Prostate gland (tissue), 2 donors: ENCODE results near the gene ELOA. TPM values are rescaled to one million over a fixed set of nuclear protein-coding genes. Genes with fewer than 3 reads are reported as not detected.

Experiments
- DNase-seq: peaks from one replicate; pipeline ENCODE4 v3.0.0-alpha.2; 2019; ENCODE audit warnings: low spot score
- H3K27ac ChIP-seq, 2 donors: fragments of 200-600 bp; sonication (generic); 2 replicates each; pipeline ENCODE4 v1.5.1; 2017 to 2019
- H3K27me3 ChIP-seq: fragments of 200-600 bp; sonication (generic); replicated peaks from 2 replicates; pipeline ENCODE4 v1.5.1; 2019; ENCODE audit not compliant: insufficient read depth
- H3K36me3 ChIP-seq, 2 donors: fragments of 200-600 bp; sonication (generic); 1 replicate in 1 of 2; 2 replicates in 1 of 2; pipeline versions ENCODE4 v1.5.1 to v1.8.1; 2017 to 2019
- H3K4me1 ChIP-seq: fragments of 200-600 bp; sonication (generic); replicated peaks from 2 replicates; pipeline ENCODE4 v1.5.1; 2019
- H3K4me3 ChIP-seq, 2 donors: fragments of 200-600 bp; sonication (generic); 2 replicates each; pipeline ENCODE4 v1.5.1; 2017 to 2019
- H3K9me3 ChIP-seq: fragments of 200-600 bp; sonication (generic); 2 replicates; pipeline ENCODE4 v1.5.1; 2017
- POLR2A ChIP-seq: fragments of 450-650 bp; IDR thresholded peaks from one replicate; pipeline ENCODE4 v1.6.1; 2016; ENCODE audit warnings: antibody characterized with exemption, mild to moderate bottlenecking
- POLR2AphosphoS5 ChIP-seq: sonication (generic); formaldehyde crosslinking; IDR thresholded peaks from one replicate; pipeline ENCODE4 v1.6.1; 2017; ENCODE audit warnings: antibody characterized with exemption
- WGBS: methylation state at CpG from one replicate; pipeline ENCODE4 v1.1.5; 2018; 5-methylcytosine and 5-hydroxymethylcytosine counted together
- intact Hi-C: fragments of 100-400 bp; cut with DNase I; formaldehyde crosslinking; loops from one replicate; pipeline ENCODE4 v1.14.2; 2022
- total RNA-seq, 2 donors: library from RNA; depleted of rRNA; stranded (reverse); fragments of >200 nt; gene quantifications; one replicate each; pipeline ENCODE4 v1.1.0, GENCODE V29; 2016
- TF ChIP-seq, protein P1 (sequence below), 4 experiments: fragments of 200-600 bp in 2 of 4; fragments of 450-650 bp in 2 of 4; sonication (generic) in 2 of 4; IDR thresholded peaks; 1 replicate in 3 of 4; 2 replicates in 1 of 4; pipeline ENCODE4 v1.5.1; 2016 to 2019; ENCODE audit warnings: antibody characterized with exemption in 4 of 4, mild to moderate bottlenecking in 2 of 4, moderate library complexity in 2 of 4

Gene ELOA
- total RNA-seq, 2 donors from 2014 or later = 35.7 to 42.1 TPM

GRCh38 chr1:23772049-23772853 lies 29.0 kb downstream of the ELOA start:
- peak; percentile 87 for DNase-seq
- 17% methylated on average over 14 of the region's 14 CpGs for WGBS
- Histone ChIP-seq H3K4me1 (no peaks in the 10 kb centered on the region), H3K4me3 (no peak overlapping the region), H3K36me3 (no peaks in the 10 kb centered on the region), H3K9me3 (no peaks in the 10 kb centered on the region), H3K27ac (no peak overlapping the region), H3K27me3 (no peaks in the 10 kb centered on the region)
- TF ChIP-seq POLR2A = no peak
- TF ChIP-seq, protein P1, sequence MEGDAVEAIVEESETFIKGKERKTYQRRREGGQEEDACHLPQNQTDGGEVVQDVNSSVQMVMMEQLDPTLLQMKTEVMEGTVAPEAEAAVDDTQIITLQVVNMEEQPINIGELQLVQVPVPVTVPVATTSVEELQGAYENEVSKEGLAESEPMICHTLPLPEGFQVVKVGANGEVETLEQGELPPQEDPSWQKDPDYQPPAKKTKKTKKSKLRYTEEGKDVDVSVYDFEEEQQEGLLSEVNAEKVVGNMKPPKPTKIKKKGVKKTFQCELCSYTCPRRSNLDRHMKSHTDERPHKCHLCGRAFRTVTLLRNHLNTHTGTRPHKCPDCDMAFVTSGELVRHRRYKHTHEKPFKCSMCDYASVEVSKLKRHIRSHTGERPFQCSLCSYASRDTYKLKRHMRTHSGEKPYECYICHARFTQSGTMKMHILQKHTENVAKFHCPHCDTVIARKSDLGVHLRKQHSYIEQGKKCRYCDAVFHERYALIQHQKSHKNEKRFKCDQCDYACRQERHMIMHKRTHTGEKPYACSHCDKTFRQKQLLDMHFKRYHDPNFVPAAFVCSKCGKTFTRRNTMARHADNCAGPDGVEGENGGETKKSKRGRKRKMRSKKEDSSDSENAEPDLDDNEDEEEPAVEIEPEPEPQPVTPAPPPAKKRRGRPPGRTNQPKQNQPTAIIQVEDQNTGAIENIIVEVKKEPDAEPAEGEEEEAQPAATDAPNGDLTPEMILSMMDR (IDR thresholded peaks at IDR 0.05) = peak; percentile 62 to 89 (median 83)
- peak; percentile 62 for TF ChIP-seq POLR2AphosphoS5
- intact Hi-C loops = loop anchor here (5.0 kb wide), 1 partner anchor 145 kb away; no protein-coding TSS in a partner anchor

DNA sequence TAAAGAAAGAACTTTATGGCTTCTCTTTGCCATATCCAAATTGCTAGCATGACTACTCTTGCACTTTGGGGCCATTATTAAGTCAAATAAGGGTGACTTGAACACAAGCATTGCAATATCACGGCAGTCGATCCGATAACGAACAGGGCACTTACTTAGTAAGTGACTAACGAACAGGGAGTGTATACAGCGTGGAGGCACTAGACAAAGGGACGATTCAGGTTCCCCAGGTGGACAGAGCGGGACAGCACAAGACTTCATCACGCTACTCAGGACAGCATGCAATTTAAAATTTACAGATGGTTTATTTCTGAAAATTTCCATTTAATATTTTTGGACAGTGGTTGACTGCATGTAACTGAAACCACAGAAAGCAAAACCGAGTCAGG lies 29.6 kb downstream of the ELOA start:
- no peak for DNase-seq
- no peak overlapping the region for H3K27ac ChIP-seq
- TF ChIP-seq, protein P1 (IDR thresholded peaks at IDR 0.05) = no peak
- no peak for TF ChIP-seq POLR2A
- no peak for TF ChIP-seq POLR2AphosphoS5
- intact Hi-C loops = loop anchor here (5.0 kb wide), 1 partner anchor 144 kb away; no protein-coding TSS in a partner anchor
- no peaks in the 10 kb centered on the region for H3K9me3 ChIP-seq
- no peaks in the 10 kb centered on the region for H3K36me3 ChIP-seq
- H3K4me3 ChIP-seq = no peak overlapping the region
- WGBS = 85% methylated on average over 10 of the region's 10 CpGs
- H3K4me1 ChIP-seq = no peaks in the 10 kb centered on the region
- no peaks in the 10 kb centered on the region for H3K27me3 ChIP-seq

GRCh38 chr1:23774174-23774880 lies 31.1 kb downstream of the ELOA start:
- no peak overlapping the region for H3K4me3 ChIP-seq
- DNase-seq = no peak
- no peaks in the 10 kb centered on the region for H3K27me3 ChIP-seq
- no peak overlapping the region for H3K27ac ChIP-seq
- no peaks in the 10 kb centered on the region for H3K9me3 ChIP-seq
- intact Hi-C loops = loop anchor here (5.0 kb wide), 1 partner anchor 143 kb away; no protein-coding TSS in a partner anchor
- H3K36me3 ChIP-seq = no peaks in the 10 kb centered on the region
- WGBS = 74% methylated on average over 6 of the region's 6 CpGs
- H3K4me1 ChIP-seq = no peaks in the 10 kb centered on the region
- no peak for TF ChIP-seq POLR2AphosphoS5

GRCh38 chr1:23776217-23776616 lies 32.9 kb downstream of the ELOA start:
- Histone ChIP-seq H3K4me3 (no peak overlapping the region), H3K9me3 (no peaks in the 10 kb centered on the region), H3K27me3 (no peaks in the 10 kb centered on the region), H3K36me3 (no peaks in the 10 kb centered on the region), H3K4me1 (peaks cover 6% of the 10 kb centered on the region), H3K27ac (no peak overlapping the region)
- WGBS = 87% methylated on average over 2 of the region's 2 CpGs
- intact Hi-C loops = no loop called here
- TF ChIP-seq, protein P1 (IDR thresholded peaks at IDR 0.05) = no peak
- no peak for TF ChIP-seq POLR2A
- TF ChIP-seq POLR2AphosphoS5 = no peak
- no peak for DNase-seq

DNA sequence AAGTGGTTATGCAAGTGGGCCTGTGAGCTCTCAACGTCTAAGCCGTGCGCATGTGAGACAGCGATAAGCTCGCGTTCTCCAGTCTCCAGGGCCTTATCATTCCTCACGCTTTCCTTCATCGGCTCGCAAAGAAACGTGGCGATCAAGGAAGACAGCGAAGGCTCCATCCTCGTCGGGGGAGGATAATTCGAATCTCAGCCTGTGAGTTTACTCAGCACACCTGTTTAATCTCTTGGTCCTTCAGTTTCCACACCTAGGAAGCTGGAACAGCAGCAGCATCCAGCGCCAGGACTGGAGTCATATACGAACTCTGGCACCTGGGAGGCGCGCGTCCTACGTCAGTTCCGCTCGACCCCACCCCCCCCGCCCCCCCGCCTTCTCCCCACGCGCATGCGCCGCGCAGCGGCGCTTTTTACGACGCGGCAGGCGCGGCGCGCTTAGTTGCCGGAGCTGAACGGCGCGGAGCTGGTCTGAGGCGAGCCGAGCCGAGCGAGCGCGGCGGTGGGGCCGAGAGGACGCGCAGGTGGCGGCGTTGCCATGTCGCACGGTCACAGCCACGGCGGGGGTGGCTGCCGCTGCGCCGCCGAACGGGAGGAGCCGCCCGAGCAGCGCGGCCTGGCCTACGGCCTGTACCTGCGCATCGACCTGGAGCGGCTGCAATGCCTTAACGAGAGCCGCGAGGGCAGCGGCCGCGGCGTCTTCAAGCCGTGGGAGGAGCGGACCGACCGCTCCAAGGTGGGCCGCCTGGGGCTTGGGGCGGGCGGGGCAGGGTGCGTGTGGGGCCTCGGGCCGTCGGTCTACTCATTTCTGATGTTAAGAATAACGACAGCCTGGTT lies 34.9 kb downstream of the ELOA start, which contains the start of gene PITHD1:
Gene PITHD1, plus strand, starts transcription at position 440 of the 836 bp plus-strand sequence. Its CDS starts 98 bp downstream, at position 538.
- intact Hi-C loops = no loop called here
- H3K36me3 ChIP-seq = no peaks in the 10 kb centered on the region
- H3K4me1 ChIP-seq = peaks cover 6% of the 10 kb centered on the region
- peak within 1 kb of the TSS; percentile 86 to 91 for H3K27ac ChIP-seq
- WGBS = under 1% methylated on average over 29 of the region's 91 CpGs
- TF ChIP-seq, protein P1 (IDR thresholded peaks at IDR 0.05) = peak in 2 of 4 experiments; percentile 8 to 21
- TF ChIP-seq POLR2AphosphoS5 (peak; percentile 77), POLR2A (peak; percentile 85)
- H3K4me3 ChIP-seq = peak within 1 kb of the TSS; percentile 87 to 98
- peak; percentile 76 for DNase-seq
- H3K27me3 ChIP-seq = no peaks in the 10 kb centered on the region
- H3K9me3 ChIP-seq = no peaks in the 10 kb centered on the region
